GM23338 (cell line): ENCODE results near the gene PITHD1. TPM values are rescaled to one million over a fixed set of nuclear protein-coding genes. Genes with fewer than 3 reads are reported as not detected.
"Not testable (repeated sequence)": the region's sequence is repeated elsewhere in the genome, so short reads cannot be mapped to it uniquely, and the experiment has no call there.

Experiments used
- ATAC-seq: fragments of 200-7000 bp; cut with Tn5 transposase; 3 replicates; pipeline ENCODE4 v1.9.1; 2020
- DNase-seq: peaks from one replicate; pipeline ENCODE4 v3.0.0-alpha.2; 2015; ENCODE audit warnings: low spot score
- H2AFZ ChIP-seq: fragments of 200-600 bp; sonication (generic); 2 replicates; pipeline ENCODE4 v1.8.0; 2016; ENCODE audit warnings: antibody characterized with exemption, mild to moderate bottlenecking, moderate library complexity
- H3F3A ChIP-seq: fragments of 200-600 bp; sonication (generic); replicated peaks from 2 replicates; pipeline ENCODE4 v1.8.0; 2017; ENCODE audit warnings: antibody characterized with exemption, mixed run types, low read depth
- H3K27ac ChIP-seq: fragments of 200-600 bp; sonication (generic); 2 replicates; pipeline ENCODE4 v1.6.1; 2016; ENCODE audit warnings: low read depth
- H3K27me3 ChIP-seq: fragments of 200-600 bp; sonication (generic); 2 replicates; pipeline ENCODE4 v1.8.0; 2016; ENCODE audit warnings: mild to moderate bottlenecking, mixed run types, moderate library complexity; ENCODE audit not compliant: insufficient read depth
- H3K36me3 ChIP-seq: fragments of 200-600 bp; sonication (generic); 2 replicates; pipeline ENCODE4 v1.8.0; 2016; ENCODE audit warnings: mild to moderate bottlenecking; ENCODE audit not compliant: insufficient read depth
- H3K4me1 ChIP-seq: fragments of 200-600 bp; sonication (generic); 2 replicates; pipeline ENCODE4 v1.8.0; 2016; ENCODE audit warnings: mild to moderate bottlenecking, moderate library complexity; ENCODE audit not compliant: insufficient read depth
- H3K4me2 ChIP-seq: fragments of 200-600 bp; sonication (generic); 2 replicates; pipeline ENCODE4 v1.7.1; 2017; ENCODE audit warnings: mixed run types
- H3K4me3 ChIP-seq: fragments of 200-600 bp; sonication (generic); 2 replicates; pipeline ENCODE4 v1.6.1; 2016; ENCODE audit warnings: mixed run types
- H3K79me2 ChIP-seq: fragments of 200-600 bp; sonication (generic); replicated peaks from 2 replicates; pipeline ENCODE4 v1.8.0; 2017; ENCODE audit warnings: mild to moderate bottlenecking; ENCODE audit not compliant: insufficient read depth
- H3K9me2 ChIP-seq: fragments of 200-600 bp; sonication (generic); 2 replicates; pipeline ENCODE4 v1.8.0; 2017; ENCODE audit not compliant: insufficient read depth
- H4K20me1 ChIP-seq: fragments of 200-600 bp; sonication (generic); replicated peaks from 2 replicates; pipeline ENCODE4 v1.8.0; 2017; ENCODE audit warnings: mild to moderate bottlenecking; ENCODE audit not compliant: insufficient read depth
- H3K27ac Mint-ChIP-seq: 2 replicates; pipeline ENCODE4 v1.8.0; 2020; ENCODE audit warnings: inconsistent platforms, mild to moderate bottlenecking, moderate library complexity, mixed read lengths
- H3K27me3 Mint-ChIP-seq: 3 replicates; pipeline ENCODE4 v1.8.0; 2022; ENCODE audit warnings: low read depth, mild to moderate bottlenecking, moderate library complexity, mixed read lengths, inconsistent platforms; ENCODE audit not compliant: insufficient read depth, poor library complexity
- H3K36me3 Mint-ChIP-seq: 3 replicates; pipeline ENCODE4 v1.8.0; 2021; ENCODE audit warnings: low read depth, mild to moderate bottlenecking, inconsistent platforms, moderate library complexity, mixed read lengths
- H3K4me1 Mint-ChIP-seq: 3 replicates; pipeline ENCODE4 v1.8.0; 2020; ENCODE audit warnings: mild to moderate bottlenecking, inconsistent platforms, mixed read lengths
- H3K4me3 Mint-ChIP-seq: 3 replicates; pipeline ENCODE4 v1.8.0; 2021; ENCODE audit warnings: moderate library complexity, mild to moderate bottlenecking, inconsistent platforms, mixed read lengths
- H3K9me3 Mint-ChIP-seq: 3 replicates; pipeline ENCODE4 v1.8.0; 2020; ENCODE audit warnings: moderate library complexity, mild to moderate bottlenecking, inconsistent platforms, mixed read lengths
- CTCF ChIP-seq, 2 experiments: fragments of 200-600 bp in 1 of 2; sonication (generic) in 1 of 2; conservative IDR thresholded peaks; 2 replicates each; pipeline versions ENCODE4 v1.5.1 to v1.6.1; 2016 to 2017; ENCODE audit warnings: antibody characterized with exemption in 2 of 2, low read depth in 2 of 2, mild to moderate bottlenecking in 2 of 2, moderate library complexity in 1 of 2
- EZH2 ChIP-seq: fragments of 200-600 bp; sonication (generic); IDR thresholded peaks from one replicate; pipeline ENCODE4 v1.8.0; 2017; ENCODE audit warnings: antibody characterized with exemption, mild to moderate bottlenecking, low read depth; ENCODE audit not compliant: unreplicated experiment
- EZH2phosphoT487 ChIP-seq: fragments of 200-600 bp; sonication (generic); IDR thresholded peaks from one replicate; pipeline ENCODE4 v1.8.1; 2018; ENCODE audit warnings: antibody characterized with exemption; ENCODE audit not compliant: unreplicated experiment
- JUNB ChIP-seq: IDR thresholded peaks from one replicate; pipeline ENCODE4 v1.6.1; 2016; ENCODE audit warnings: antibody characterized with exemption; ENCODE audit not compliant: unreplicated experiment
- NANOG ChIP-seq: IDR thresholded peaks from 2 replicates; pipeline ENCODE4 v1.6.1; 2016; ENCODE audit warnings: antibody characterized with exemption, borderline replicate concordance
- POLR2AphosphoS5 ChIP-seq: IDR thresholded peaks from 2 replicates; pipeline ENCODE4 v1.6.1; 2016; ENCODE audit warnings: antibody characterized with exemption, low read depth
- ZNF114 ChIP-seq: fragments of 250-450 bp; sonication (Bioruptor Pico); IDR thresholded peaks from 2 replicates; pipeline ENCODE4 v1.5.0; 2020; ENCODE audit warnings: mild to moderate bottlenecking, moderate library complexity
- ZNF331 ChIP-seq: fragments of 250-450 bp; sonication (Bioruptor Pico); IDR thresholded peaks from 2 replicates; pipeline ENCODE4 v1.5.0; 2020; ENCODE audit warnings: low read depth, mild to moderate bottlenecking, moderate library complexity
- ZNF462 ChIP-seq: fragments of 250-450 bp; sonication (Bioruptor Pico); IDR thresholded peaks from 2 replicates; pipeline ENCODE4 v1.5.0; 2020; ENCODE audit warnings: mild to moderate bottlenecking, moderate library complexity
- polyA plus RNA-seq: library from polyadenylated mRNA; unstranded; fragments of >200 nt; fragmentation: Nextera tagmentation; extraction: Ambion mirVana; gene quantifications from 2 replicates; pipeline ENCODE4 v1.2.1, GENCODE V29; 2016
- total RNA-seq: library from RNA; depleted of rRNA; stranded (reverse); fragments of >200 nt; shearing (Covaris generic); gene quantifications from 2 replicates; pipeline ENCODE4 v1.2.3, GENCODE V29; 2014

Gene PITHD1
- total and polyA plus RNA-seq, 2 experiments from 2014 or later = 52.9 to 99.0 TPM

- TF ChIP-seq ZNF462 (CRISPR knock-in tag) (no peak), POLR2AphosphoS5 (no peak), EZH2 (no peak), CTCF (conservative IDR thresholded peaks at IDR 0.05; ENCODE audit: low read depth in 2 of 2) (no peak), EZH2phosphoT487 (no peak), ZNF331 (CRISPR knock-in tag) (no peak), NANOG (no peak), ZNF114 (CRISPR knock-in tag) (no peak), JUNB (no peak)
Observed at GRCh38 chr1:23732363-23733224, 45.6 kb upstream of the PITHD1 start (continued).

GRCh38 chr1:23733281-23733680 is 44.9 kb upstream of the PITHD1 start:
- not testable (repeated sequence) for H3K9me2 ChIP-seq, H3K27ac Mint-ChIP-seq, H3K27me3 ChIP-seq, H2AFZ ChIP-seq, ATAC-seq, H3K36me3 Mint-ChIP-seq, H3K9me3 Mint-ChIP-seq, H3K27ac ChIP-seq, H3K36me3 ChIP-seq, H3K4me2 ChIP-seq, H3K4me1 ChIP-seq, H3K27me3 Mint-ChIP-seq, DNase-seq, H3K4me1 Mint-ChIP-seq, H3F3A ChIP-seq, H3K4me3 ChIP-seq, H3K4me3 Mint-ChIP-seq
- Histone ChIP-seq H4K20me1 (peaks cover 17% of the 10 kb centered on the region), H3K79me2 (peaks cover 12% of the 10 kb centered on the region)
